Activated B cell treated with CpG ODN at 0.5 μM for 24 hours (primary cell): Measurements from ENCODE around the gene PXDC1. TPM values are rescaled to one million over a fixed set of nuclear protein-coding genes. Genes with fewer than 3 reads are reported as not detected.

Experiments used
- ATAC-seq: fragments of 200-7000 bp; cut with Tn5 transposase; one replicate; pipeline ENCODE4 v1.10.0; 2021; ENCODE audit warnings: low read depth, mild to moderate bottlenecking, moderate library complexity
- CTCF ChIA-PET: fragments of 350-600 bp; sonication (Branson Sonifier 250); formaldehyde crosslinking; loops from one replicate; lab custom pipeline; 2021; ENCODE audit warnings: antibody characterized with exemption; lab: Charles Lee
- POLR2A ChIA-PET: fragments of 350-600 bp; sonication (Branson Sonifier 250); formaldehyde crosslinking; loops from one replicate; lab custom pipeline; 2021; ENCODE audit warnings: antibody characterized with exemption; lab: Charles Lee
- DNase-seq: peaks from one replicate; pipeline ENCODE4 v3.0.0; 2022
- H3K27ac Mint-ChIP-seq: one replicate; pipeline ENCODE4 v1.8.0; 2020; ENCODE audit warnings: mixed read lengths
- H3K27me3 Mint-ChIP-seq: one replicate; pipeline ENCODE4 v1.8.0; 2021; ENCODE audit warnings: mixed read lengths
- H3K36me3 Mint-ChIP-seq: one replicate; pipeline ENCODE4 v1.8.0; 2021; ENCODE audit warnings: low read depth, mixed read lengths
- H3K4me1 Mint-ChIP-seq: one replicate; pipeline ENCODE4 v1.8.0; 2021; ENCODE audit warnings: mixed read lengths
- H3K4me3 Mint-ChIP-seq: one replicate; pipeline ENCODE4 v1.8.0; 2020; ENCODE audit warnings: mild to moderate bottlenecking, mixed read lengths
- H3K9me3 Mint-ChIP-seq: one replicate; pipeline ENCODE4 v1.8.0; 2020; ENCODE audit warnings: mixed read lengths
- intact Hi-C: fragments of 100-400 bp; cut with micrococcal nuclease; formaldehyde crosslinking; loops from one replicate; pipeline ENCODE4 v1.15.1; 2024
- total RNA-seq: library from RNA; stranded (reverse); gene quantifications from 2 replicates; pipeline ENCODE4 v1.2.3, GENCODE V29; 2022
- TF ChIP-seq, protein P1 (sequence below): fragments of 200-600 bp; IDR thresholded peaks from one replicate; pipeline ENCODE4 v1.8.0; 2022; ENCODE audit warnings: antibody characterized with exemption, mild to moderate bottlenecking

The PXDC1 gene
- total RNA-seq, 1 donor from 2014 or later = 3.9 TPM

GRCh38 chr6:3727036-3727435, 24.5 kb downstream of the PXDC1 start:
- CTCF ChIA-PET = no interaction called here
- H3K9me3 Mint-ChIP-seq = no peaks in the 10 kb centered on the region

DNA sequence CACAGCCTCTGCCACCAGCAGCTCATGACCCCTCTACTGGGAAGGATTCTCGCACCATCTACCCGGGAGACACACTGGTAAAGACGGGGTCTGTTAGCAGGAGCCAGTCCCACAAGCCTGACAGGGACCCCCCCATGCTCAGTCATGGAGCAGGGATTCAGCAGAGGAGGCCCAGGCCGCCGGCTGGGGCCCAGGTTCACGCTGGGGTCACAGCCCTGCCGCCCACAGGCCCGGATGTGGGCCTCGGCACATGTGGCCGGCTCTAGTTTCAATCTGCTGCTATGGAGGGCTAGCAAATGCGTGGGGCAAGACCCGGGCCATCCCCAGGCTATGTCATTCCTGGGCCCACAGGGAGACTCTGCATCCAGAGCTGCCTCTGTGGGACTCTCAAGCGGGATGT, 25.1 kb downstream of the PXDC1 start:
- Mint-ChIP-seq H3K4me1 (no peaks in the 10 kb centered on the region), H3K36me3 (peaks cover 17% of the 10 kb centered on the region), H3K9me3 (no peaks in the 10 kb centered on the region), H3K27me3 (no peaks in the 10 kb centered on the region), H3K4me3 (no peak overlapping the region), H3K27ac (no peak overlapping the region)
- DNase-seq (no peak), ATAC-seq (no peak)
- POLR2A ChIA-PET = no interaction called here
- intact Hi-C loops = no loop called here
- CTCF ChIA-PET = no interaction called here
- TF ChIP-seq, protein P1, sequence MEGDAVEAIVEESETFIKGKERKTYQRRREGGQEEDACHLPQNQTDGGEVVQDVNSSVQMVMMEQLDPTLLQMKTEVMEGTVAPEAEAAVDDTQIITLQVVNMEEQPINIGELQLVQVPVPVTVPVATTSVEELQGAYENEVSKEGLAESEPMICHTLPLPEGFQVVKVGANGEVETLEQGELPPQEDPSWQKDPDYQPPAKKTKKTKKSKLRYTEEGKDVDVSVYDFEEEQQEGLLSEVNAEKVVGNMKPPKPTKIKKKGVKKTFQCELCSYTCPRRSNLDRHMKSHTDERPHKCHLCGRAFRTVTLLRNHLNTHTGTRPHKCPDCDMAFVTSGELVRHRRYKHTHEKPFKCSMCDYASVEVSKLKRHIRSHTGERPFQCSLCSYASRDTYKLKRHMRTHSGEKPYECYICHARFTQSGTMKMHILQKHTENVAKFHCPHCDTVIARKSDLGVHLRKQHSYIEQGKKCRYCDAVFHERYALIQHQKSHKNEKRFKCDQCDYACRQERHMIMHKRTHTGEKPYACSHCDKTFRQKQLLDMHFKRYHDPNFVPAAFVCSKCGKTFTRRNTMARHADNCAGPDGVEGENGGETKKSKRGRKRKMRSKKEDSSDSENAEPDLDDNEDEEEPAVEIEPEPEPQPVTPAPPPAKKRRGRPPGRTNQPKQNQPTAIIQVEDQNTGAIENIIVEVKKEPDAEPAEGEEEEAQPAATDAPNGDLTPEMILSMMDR = no peak

More at GRCh38 chr6:3727036-3727435, 24.5 kb downstream of the PXDC1 start:
- Mint-ChIP-seq H3K4me1 (no peaks in the 10 kb centered on the region), H3K36me3 (peaks cover 17% of the 10 kb centered on the region), H3K27ac (no peak overlapping the region), H3K4me3 (no peak overlapping the region), H3K27me3 (no peaks in the 10 kb centered on the region)
- TF ChIP-seq, protein P1 = no peak
- intact Hi-C loops = no loop called here
- POLR2A ChIA-PET = no interaction called here
- DNase-seq (no peak), ATAC-seq (no peak)

DNA sequence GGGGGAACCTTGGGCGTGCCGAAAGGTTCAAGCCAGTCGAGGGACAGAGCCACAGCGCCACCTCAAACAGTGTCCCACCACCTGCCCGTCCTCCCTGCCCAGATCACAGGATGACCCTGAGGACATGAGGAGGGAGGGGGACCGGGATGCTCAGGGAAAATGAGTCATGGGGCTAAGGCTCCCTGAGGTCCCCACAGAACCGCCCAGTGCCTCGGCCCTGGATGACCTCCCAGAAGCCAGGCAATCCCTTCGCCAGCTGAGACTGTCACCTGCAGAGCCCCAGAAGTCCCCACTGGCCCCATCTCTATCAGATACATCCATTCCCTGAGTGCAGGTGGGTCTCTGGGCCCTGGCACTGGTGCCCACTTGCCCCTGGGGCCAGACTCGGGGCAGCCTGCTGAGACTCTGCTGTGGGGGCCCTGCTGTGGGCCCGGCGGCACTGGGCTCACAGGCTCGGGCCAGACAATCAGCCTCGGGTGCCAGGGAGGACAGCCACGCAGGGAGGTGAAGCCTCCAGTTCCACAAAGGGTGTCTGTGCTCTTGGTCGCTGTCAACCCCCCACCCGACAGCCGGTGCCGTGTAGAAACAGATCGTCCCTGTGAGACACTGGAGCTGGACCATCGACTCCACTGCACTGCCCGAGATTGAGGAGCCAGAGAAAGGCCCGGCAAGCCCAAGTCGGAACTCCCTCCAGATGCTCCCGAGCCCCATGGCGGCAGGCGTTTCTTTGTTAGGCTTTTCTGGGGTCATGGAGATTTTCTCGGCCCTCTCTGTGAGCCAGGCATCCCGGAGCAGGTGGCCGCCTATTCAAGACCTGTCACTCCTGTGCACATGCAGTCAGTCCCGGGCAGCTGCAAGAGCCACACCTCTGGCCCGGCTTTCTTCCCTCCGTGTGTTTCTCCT, 26.1 kb downstream of the PXDC1 start:
- Mint-ChIP-seq H3K27me3 (no peaks in the 10 kb centered on the region), H3K36me3 (peaks cover 17% of the 10 kb centered on the region), H3K4me1 (no peaks in the 10 kb centered on the region), H3K9me3 (no peaks in the 10 kb centered on the region), H3K27ac (no peak overlapping the region), H3K4me3 (no peak overlapping the region)
- DNase-seq = no peak
- TF ChIP-seq, protein P1 = no peak
- ChIA-PET POLR2A (no interaction called here), CTCF (interaction anchor here (1.1 kb wide), 1 partner anchor 265 kb away, joined by 3 read pairs; no protein-coding TSS in a partner anchor)
- intact Hi-C loops = no loop called here
- ATAC-seq = no peak

DNA sequence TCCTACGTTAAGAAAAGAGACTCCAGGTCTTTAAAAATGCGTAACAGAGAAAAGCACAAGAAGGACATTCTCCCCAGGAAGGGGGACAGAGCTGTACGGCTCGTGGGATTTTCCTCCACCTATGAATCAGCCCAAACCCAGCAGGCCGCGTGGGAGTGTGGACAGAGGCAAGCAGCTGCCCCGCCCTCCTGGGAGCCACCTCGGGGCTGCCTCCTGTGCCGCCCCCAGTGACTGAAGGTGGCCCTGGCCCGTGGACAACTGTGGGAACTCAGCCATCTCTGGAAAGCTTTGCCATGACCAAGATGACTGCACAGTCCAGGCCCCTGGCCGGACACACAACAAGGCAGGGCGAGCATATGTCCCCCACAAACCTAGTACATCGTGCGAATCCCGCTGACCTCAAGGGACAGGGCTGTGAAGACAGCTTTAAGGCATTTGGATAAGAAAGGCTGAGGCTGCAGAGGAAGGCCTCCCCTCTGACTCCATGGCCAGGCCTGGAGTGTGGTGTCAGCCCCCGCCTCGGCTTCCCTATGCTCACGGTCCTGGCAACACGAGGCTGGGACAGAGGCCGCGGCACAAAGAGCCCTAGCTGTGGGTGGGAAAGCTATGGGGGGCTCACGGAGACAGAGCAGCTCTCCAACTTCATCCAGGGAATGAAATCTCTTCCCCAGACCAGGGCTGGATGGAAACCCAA, 26.9 kb downstream of the PXDC1 start:
- H3K36me3 Mint-ChIP-seq = peaks cover 17% of the 10 kb centered on the region
- no peaks in the 10 kb centered on the region for H3K9me3 Mint-ChIP-seq
- no peak overlapping the region for H3K27ac Mint-ChIP-seq
- no peak overlapping the region for H3K4me3 Mint-ChIP-seq
- ATAC-seq (no peak), DNase-seq (no peak)
- TF ChIP-seq, protein P1 = no peak
- ChIA-PET POLR2A (no interaction called here), CTCF (interaction anchor here (1.1 to 2.3 kb wide), 2 partner anchors 8 to 266 kb away, joined by 3 to 8 read pairs; no protein-coding TSS in a partner anchor)
- no peaks in the 10 kb centered on the region for H3K27me3 Mint-ChIP-seq
- no peaks in the 10 kb centered on the region for H3K4me1 Mint-ChIP-seq
- intact Hi-C loops = no loop called here

- no peaks in the 10 kb centered on the region for H3K27me3 Mint-ChIP-seq
- CTCF ChIA-PET = interaction anchor here (2.3 kb wide), 1 partner anchor 8 kb away, joined by 8 read pairs; no protein-coding TSS in a partner anchor
- H3K36me3 Mint-ChIP-seq = peaks cover 16% of the 10 kb centered on the region
- H3K4me3 Mint-ChIP-seq = no peak overlapping the region
- H3K27ac Mint-ChIP-seq = no peak overlapping the region
- POLR2A ChIA-PET = no interaction called here
- no peak for DNase-seq
- no peaks in the 10 kb centered on the region for H3K9me3 Mint-ChIP-seq
- TF ChIP-seq, protein P1 = no peak
- ATAC-seq = no peak
- intact Hi-C loops = no loop called here
- no peaks in the 10 kb centered on the region for H3K4me1 Mint-ChIP-seq
These were observed 27.5 kb downstream of the PXDC1 start for GRCh38 chr6:3723966-3724365.
